ENCODE results near the gene PRKAB1. TPM values are rescaled to one million over a fixed set of nuclear protein-coding genes. Genes with fewer than 3 reads are reported as not detected.

The PRKAB1 gene
- polyA plus RNA-seq, 1 experiment: 34.3 TPM

- no peaks in the 10 kb centered on the region for H3K27me3 ChIP-seq (ENCODE audit: control insufficient read depth, insufficient read depth, low read length)
- no peaks in the 10 kb centered on the region for H3K9me3 ChIP-seq (ENCODE audit: control insufficient read depth, insufficient read depth, low read length)
- TF ChIP-seq CTCF (IDR thresholded peaks at IDR 0.05; ENCODE audit: low read depth, low read length): no peak
- no peak overlapping the region for H3K27ac ChIP-seq (ENCODE audit: low read depth, low read length)
- CTCF ChIA-PET: no interaction called here
- no peak overlapping the region for H3K4me3 ChIP-seq (ENCODE audit: low read depth, low read length)
- no peak for DNase-seq (ENCODE audit: low read depth, low spot score)
- POLR2A ChIA-PET: no interaction called here
These were observed 40.8 kb upstream of the PRKAB1 start for GRCh38 chr12:119627019-119627643.

- DNase-seq (ENCODE audit: low read depth, low spot score): no peak
- CTCF ChIA-PET: no interaction called here
- no peak overlapping the region for H3K4me3 ChIP-seq (ENCODE audit: low read depth, low read length)
- no peaks in the 10 kb centered on the region for H3K27me3 ChIP-seq (ENCODE audit: control insufficient read depth, insufficient read depth, low read length)
- H3K9me3 ChIP-seq (ENCODE audit: control insufficient read depth, insufficient read depth, low read length): no peaks in the 10 kb centered on the region
- TF ChIP-seq CTCF (IDR thresholded peaks at IDR 0.05; ENCODE audit: low read depth, low read length): no peak
- POLR2A ChIA-PET: no interaction called here
- no peak overlapping the region for H3K27ac ChIP-seq (ENCODE audit: low read depth, low read length)
These were observed 40.2 kb upstream of the PRKAB1 start for GRCh38 chr12:119627686-119628085.

- CTCF ChIA-PET: no interaction called here
- no peak overlapping the region for H3K4me3 ChIP-seq (ENCODE audit: low read depth, low read length)
- no peaks in the 10 kb centered on the region for H3K27me3 ChIP-seq (ENCODE audit: control insufficient read depth, insufficient read depth, low read length)
- POLR2A ChIA-PET: no interaction called here
- DNase-seq (ENCODE audit: low read depth, low spot score): no peak
- no peak overlapping the region for H3K27ac ChIP-seq (ENCODE audit: low read depth, low read length)
- no peaks in the 10 kb centered on the region for H3K9me3 ChIP-seq (ENCODE audit: control insufficient read depth, insufficient read depth, low read length)
- no peak for TF ChIP-seq CTCF (IDR thresholded peaks at IDR 0.05; ENCODE audit: low read depth, low read length)
These were observed 37.6 kb upstream of the PRKAB1 start for GRCh38 chr12:119630223-119630780.

- no peak overlapping the region for H3K4me3 ChIP-seq (ENCODE audit: low read depth, low read length)
- no peak for DNase-seq (ENCODE audit: low read depth, low spot score)
- no peaks in the 10 kb centered on the region for H3K9me3 ChIP-seq (ENCODE audit: control insufficient read depth, insufficient read depth, low read length)
- ChIA-PET POLR2A (no interaction called here), CTCF (interaction anchor here (0.6 kb wide), 1 partner anchor 320 kb away, joined by 4 read pairs; no protein-coding TSS in a partner anchor)
- no peak for TF ChIP-seq CTCF (IDR thresholded peaks at IDR 0.05; ENCODE audit: low read depth, low read length)
- no peaks in the 10 kb centered on the region for H3K27me3 ChIP-seq (ENCODE audit: control insufficient read depth, insufficient read depth, low read length)
- no peak overlapping the region for H3K27ac ChIP-seq (ENCODE audit: low read depth, low read length)
These were observed 36.9 kb upstream of the PRKAB1 start for GRCh38 chr12:119630962-119631550.

GRCh38 chr12:119631930-119632678, 35.8 kb upstream of the PRKAB1 start:
- DNase-seq (ENCODE audit: low read depth, low spot score): no peak
- ChIA-PET POLR2A (no interaction called here), CTCF (no interaction called here)

More at GRCh38 chr12:119631930-119632678, 35.8 kb upstream of the PRKAB1 start:
- H3K4me3 ChIP-seq (ENCODE audit: low read depth, low read length): no peak overlapping the region
- no peaks in the 10 kb centered on the region for H3K9me3 ChIP-seq (ENCODE audit: control insufficient read depth, insufficient read depth, low read length)
- no peaks in the 10 kb centered on the region for H3K27me3 ChIP-seq (ENCODE audit: control insufficient read depth, insufficient read depth, low read length)
- TF ChIP-seq CTCF (IDR thresholded peaks at IDR 0.05; ENCODE audit: low read depth, low read length): no peak
- no peak overlapping the region for H3K27ac ChIP-seq (ENCODE audit: low read depth, low read length)
